H1 (cell line): ENCODE data around the gene ZFAND6. TPM values are rescaled to one million over a fixed set of nuclear protein-coding genes. Genes with fewer than 3 reads are reported as not detected.

Source experiments
- CTCF ChIA-PET: fragments of 300-600 bp; sonication (Branson Sonifier 250); formaldehyde crosslinking; loops from one replicate; lab custom pipeline; 2021; ENCODE audit not compliant: partially characterized antibody; lab: Charles Lee
- POLR2A ChIA-PET: fragments of 300-600 bp; sonication (Branson Sonifier 250); formaldehyde crosslinking; loops from one replicate; lab custom pipeline; 2021; ENCODE audit warnings: inconsistent platforms; ENCODE audit not compliant: partially characterized antibody; lab: Charles Lee
- DNase-seq, 2 experiments: peaks; one replicate each; pipeline versions ENCODE4 v3.0.0 to v3.0.0-alpha.2; 2010 to 2022; ENCODE audit warnings: low spot score in 2 of 2, low read depth in 1 of 2, mixed read lengths in 1 of 2
- FAIRE-seq: peaks from 2 replicates; lab custom pipeline; 2011; peaks lifted over from hg19 to GRCh38; lab: Jason Lieb, UNC
- H2AFZ ChIP-seq: 2 replicates; pipeline ENCODE4 v1.8.1; 2012; ENCODE audit warnings: low read length, inconsistent platforms
- H2AK5ac ChIP-seq: 2 replicates; pipeline ENCODE4 v1.6.1; 2013; ENCODE audit warnings: low read depth, low read length
- H2BK120ac ChIP-seq: replicated peaks from 2 replicates; pipeline ENCODE3; 2013; ENCODE audit warnings: low read depth, low read length, inconsistent platforms
- H2BK12ac ChIP-seq: 2 replicates; pipeline ENCODE4 v1.6.1; 2013; ENCODE audit warnings: low read depth, low read length
- H2BK15ac ChIP-seq: 2 replicates; pipeline ENCODE4 v1.6.1; 2013; ENCODE audit warnings: low read length
- H2BK20ac ChIP-seq: 2 replicates; pipeline ENCODE4 v1.6.1; 2013; ENCODE audit warnings: low read length
- H2BK5ac ChIP-seq: 2 replicates; pipeline ENCODE4 v1.6.1; 2013; ENCODE audit warnings: low read depth, low read length
- H3K14ac ChIP-seq: 2 replicates; pipeline ENCODE4 v1.6.1; 2013; ENCODE audit warnings: inconsistent platforms; ENCODE audit not compliant: insufficient read length
- H3K18ac ChIP-seq: 2 replicates; pipeline ENCODE4 v1.6.1; 2013; ENCODE audit warnings: low read length; ENCODE audit errors: extremely low read depth
- H3K23ac ChIP-seq: 2 replicates; pipeline ENCODE4 v1.6.1; 2013; ENCODE audit warnings: inconsistent platforms; ENCODE audit not compliant: insufficient read length
- H3K23me2 ChIP-seq: 2 replicates; pipeline ENCODE4 v1.6.1; 2013; ENCODE audit warnings: low read depth, low read length
- H3K27ac ChIP-seq: 2 replicates; pipeline ENCODE4 v1.6.1; 2011; ENCODE audit warnings: low read depth, low read length, inconsistent platforms
- H3K27me3 ChIP-seq, 4 experiments: replicated peaks in 1 of 4; 1 replicate in 1 of 4; 2 replicates in 3 of 4; pipeline versions ENCODE4 v1.6.1 to v1.8.1; 2011 to 2013; ENCODE audit warnings: low read length in 3 of 4, mild to moderate bottlenecking in 3 of 4, inconsistent platforms in 2 of 4, mixed read lengths in 2 of 4, moderate library complexity in 1 of 4; ENCODE audit not compliant: control insufficient read depth in 3 of 4, insufficient read depth in 3 of 4; ENCODE audit errors: extremely low read depth in 1 of 4
- H3K36me3 ChIP-seq, 4 experiments: 2 replicates each; pipeline versions ENCODE4 v1.6.1 to v1.8.1; 2011 to 2013; ENCODE audit warnings: mild to moderate bottlenecking in 4 of 4, low read length in 3 of 4, moderate library complexity in 2 of 4, control low read depth in 1 of 4, inconsistent platforms in 1 of 4; ENCODE audit not compliant: insufficient read depth in 4 of 4, control insufficient read depth in 2 of 4
- H3K4ac ChIP-seq: replicated peaks from 2 replicates; pipeline ENCODE3; 2013; ENCODE audit warnings: low read length, low read depth, mixed read lengths, inconsistent platforms; ENCODE audit not compliant: insufficient read length
- H3K4me1 ChIP-seq, 4 experiments: replicated peaks in 1 of 4; 1 replicate in 1 of 4; 2 replicates in 3 of 4; pipeline versions ENCODE4 v1.6.1 to v1.8.1; 2011 to 2013; ENCODE audit warnings: low read length in 3 of 4, inconsistent platforms in 2 of 4, mixed read lengths in 1 of 4; ENCODE audit not compliant: insufficient read depth in 4 of 4, control insufficient read depth in 3 of 4
- H3K4me2 ChIP-seq, 2 experiments: 2 replicates each; pipeline versions ENCODE4 v1.6.1 to v1.8.1; 2011 to 2013; ENCODE audit warnings: low read depth in 2 of 2, low read length in 2 of 2, control low read depth in 1 of 2, inconsistent platforms in 1 of 2, mild to moderate bottlenecking in 1 of 2; ENCODE audit not compliant: insufficient read depth in 1 of 2
- H3K4me3 ChIP-seq, 4 experiments: fragments of 200-600, 300-600 bp in 1 of 4; sonication (generic), shearing (Covaris generic), sonication (Bioruptor Twin) in 1 of 4; 2 replicates each; pipeline versions ENCODE4 v1.5.1 to v1.8.1; 2011 to 2016; ENCODE audit warnings: low read length in 4 of 4, low read depth in 3 of 4, control low read depth in 2 of 4, inconsistent platforms in 2 of 4, mild to moderate bottlenecking in 2 of 4, mixed read lengths in 1 of 4, moderate library complexity in 1 of 4; ENCODE audit not compliant: insufficient read depth in 2 of 4; ENCODE audit errors: extremely low read depth in 1 of 4
- H3K56ac ChIP-seq: replicated peaks from 2 replicates; pipeline ENCODE3; 2013; ENCODE audit warnings: low read depth, mild to moderate bottlenecking, mixed read lengths, low read length, inconsistent platforms; ENCODE audit not compliant: insufficient read length
- H3K79me1 ChIP-seq: 2 replicates; pipeline ENCODE4 v1.6.1; 2013; ENCODE audit warnings: low read depth, low read length, control low read depth
- H3K79me2 ChIP-seq, 2 experiments: 2 replicates each; pipeline versions ENCODE4 v1.6.1 to v1.8.1; 2012 to 2013; ENCODE audit warnings: low read length in 2 of 2, mild to moderate bottlenecking in 2 of 2, inconsistent platforms in 1 of 2; ENCODE audit not compliant: insufficient read depth in 2 of 2, control insufficient read depth in 1 of 2
- H3K9ac ChIP-seq, 4 experiments: replicated peaks in 1 of 4; 1 replicate in 1 of 4; 2 replicates in 3 of 4; pipeline versions ENCODE4 v1.6.1 to v1.8.1; 2011 to 2013; ENCODE audit warnings: low read depth in 3 of 4, low read length in 3 of 4, control low read depth in 2 of 4, mild to moderate bottlenecking in 2 of 4, moderate library complexity in 2 of 4, inconsistent platforms in 1 of 4; ENCODE audit errors: extremely low read depth in 1 of 4
- H3K9me3 ChIP-seq, 2 experiments: 2 replicates each; pipeline versions ENCODE4 v1.6.1 to v1.8.1; 2012 to 2013; ENCODE audit warnings: mild to moderate bottlenecking in 2 of 2, moderate library complexity in 2 of 2, control low read depth in 1 of 2, inconsistent platforms in 1 of 2, low read depth in 1 of 2, low read length in 1 of 2, mixed read lengths in 1 of 2; ENCODE audit not compliant: insufficient read depth in 2 of 2
- H4K20me1 ChIP-seq, 2 experiments: replicated peaks in 1 of 2; 2 replicates each; pipeline versions ENCODE3 to v1.8.1; 2011 to 2013; ENCODE audit warnings: inconsistent platforms in 2 of 2, low read length in 2 of 2, mild to moderate bottlenecking in 1 of 2; ENCODE audit not compliant: insufficient read depth in 2 of 2, control insufficient read depth in 1 of 2
- H4K5ac ChIP-seq: 2 replicates; pipeline ENCODE4 v1.6.1; 2013; ENCODE audit warnings: low read length, low read depth, mixed read lengths, inconsistent platforms; ENCODE audit not compliant: insufficient read length
- H4K8ac ChIP-seq: 2 replicates; pipeline ENCODE4 v1.8.0; 2013; ENCODE audit warnings: mild to moderate bottlenecking, moderate library complexity, low read length, inconsistent platforms; ENCODE audit not compliant: insufficient read depth; ENCODE audit errors: extremely low read depth
- H4K91ac ChIP-seq: replicated peaks from 2 replicates; pipeline ENCODE3; 2013; ENCODE audit warnings: low read length, mixed read lengths, inconsistent platforms; ENCODE audit not compliant: insufficient read length
- CBX5 ChIP-seq: fragments of 300-800, 300-1000 bp; sonication (generic); IDR thresholded peaks from 2 replicates; pipeline ENCODE4 v1.7.1; 2016; ENCODE audit warnings: antibody characterized with exemption, low read length, low read depth
- CHD1 ChIP-seq: IDR thresholded peaks from 2 replicates; pipeline ENCODE4 v1.6.1; 2012; ENCODE audit warnings: low read depth, low read length, improper control_type of control experiment
- CREB1 ChIP-seq: IDR thresholded peaks from 2 replicates; pipeline ENCODE4 v1.6.1; 2012; ENCODE audit warnings: inconsistent platforms
- EP300 ChIP-seq, 2 experiments: IDR thresholded peaks; 1 replicate in 1 of 2; 2 replicates in 1 of 2; pipeline ENCODE4 v1.6.1; 2011 to 2012; ENCODE audit warnings: low read depth in 2 of 2, low read length in 2 of 2, mild to moderate bottlenecking in 2 of 2, borderline replicate concordance in 1 of 2, inconsistent platforms in 1 of 2, moderate library complexity in 1 of 2
- FOSL1 ChIP-seq: IDR thresholded peaks from 2 replicates; pipeline ENCODE4 v1.6.1; 2011; ENCODE audit warnings: mild to moderate bottlenecking, low read depth, low read length, moderate library complexity; ENCODE audit not compliant: insufficient read depth
- HDAC2 ChIP-seq, 2 experiments: fragments of 300-600 bp in 1 of 2; sonication (generic) in 1 of 2; IDR thresholded peaks; 2 replicates each; pipeline ENCODE4 v1.6.1; 2011 to 2012; ENCODE audit warnings: low read depth in 2 of 2, low read length in 2 of 2, mild to moderate bottlenecking in 2 of 2, moderate library complexity in 2 of 2, borderline replicate concordance in 1 of 2, inconsistent platforms in 1 of 2
- RAD21 ChIP-seq, 2 experiments: IDR thresholded peaks in 1 of 2; conservative IDR thresholded peaks in 1 of 2; 2 replicates each; pipeline ENCODE4 v1.6.1; 2011; ENCODE audit warnings: low read depth in 2 of 2, low read length in 2 of 2, improper control_type of control experiment in 1 of 2, inconsistent platforms in 1 of 2, mild to moderate bottlenecking in 1 of 2, moderate library complexity in 1 of 2
- SAP30 ChIP-seq: fragments of 300-600 bp; sonication (generic); IDR thresholded peaks from 2 replicates; pipeline ENCODE4 v1.7.1; 2012; ENCODE audit warnings: low read length, moderate library complexity, mild to moderate bottlenecking, inconsistent platforms; ENCODE audit not compliant: insufficient read depth, insufficient replicate concordance
- SP2 ChIP-seq: IDR thresholded peaks from 2 replicates; pipeline ENCODE4 v1.6.1; 2012; ENCODE audit warnings: mild to moderate bottlenecking, low read length, inconsistent platforms
- SRF ChIP-seq: IDR thresholded peaks from 2 replicates; pipeline ENCODE4 v1.6.1; 2011; ENCODE audit warnings: mild to moderate bottlenecking, low read depth, low read length, moderate library complexity
- TAF1 ChIP-seq: IDR thresholded peaks from 2 replicates; pipeline ENCODE4 v1.6.1; 2011; ENCODE audit warnings: mild to moderate bottlenecking, low read depth, low read length
- WGBS, 2 experiments: shearing (Covaris generic) in 1 of 2; methylation state at CpG; one replicate each; pipeline versions ENCODE4 v1.1.6 to v1.1.7; 2013 to 2015; ENCODE audit warnings: low lambda C conversion rate in 2 of 2, mixed read lengths in 2 of 2, inconsistent platforms in 1 of 2, low coverage in 1 of 2, missing lambda C conversion rate in 1 of 2; ENCODE audit not compliant: insufficient replicate concordance in 2 of 2, insufficient coverage in 1 of 2, insufficient read length in 1 of 2; ENCODE audit errors: extremely low coverage in 1 of 2, missing lambda C conversion rate in 1 of 2; 5-methylcytosine and 5-hydroxymethylcytosine counted together
- polyA plus RNA-seq, 7 experiments: library from polyadenylated mRNA; depleted of rRNA in 3 of 7; stranded (reverse) in 5 of 7; unstranded in 2 of 7; fragments of >200 nt in 5 of 7; fragments of 200-250 nt in 2 of 7; gene quantifications; 1 replicate in 5 of 7; 2 replicates in 1 of 7; 4 replicates in 1 of 7; pipeline versions ENCODE4 v1.2.1 to v1.2.3, GENCODE V29; 2011 to 2013; ENCODE audit warnings: missing spikeins in 2 of 7, mixed read lengths in 2 of 7
- total RNA-seq: library from RNA; stranded (reverse); fragmentation: NEBNext Ultra II Directional; extraction: Animal tissue kit (Norgen Biotek cat#: 25700); gene quantifications from 2 replicates; pipeline ENCODE4 v1.2.1, GENCODE V29; 2021

ZFAND6 gene
- total and polyA plus RNA-seq, 2 of the 8 experiments (the other 6 are each of a cell fraction or from before 2014, with no cell fraction given) = 136 to 237 TPM

DNA sequence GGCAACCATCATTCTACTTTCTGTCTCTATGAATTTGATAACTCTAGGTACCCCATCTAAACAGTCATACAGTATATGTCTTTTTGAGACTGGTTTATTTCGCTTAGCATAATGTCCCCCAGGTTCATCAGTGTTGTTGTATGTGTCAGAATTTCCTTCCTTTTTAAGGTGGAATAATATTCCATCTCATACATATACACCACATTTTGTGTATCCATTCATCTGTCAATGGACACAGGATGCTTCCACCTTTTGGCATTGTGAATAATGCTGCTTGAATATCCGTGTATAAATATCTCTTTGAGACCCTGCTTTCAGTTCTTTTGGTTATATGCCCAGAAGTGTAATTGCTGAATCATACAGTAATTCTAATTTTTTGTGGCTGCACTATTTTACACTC is 10.4 kb upstream of the ZFAND6 start:
- Histone ChIP-seq H4K5ac (no peak overlapping the region), H3K36me3 (no peaks in the 10 kb centered on the region), H3K9me3 (no peaks in the 10 kb centered on the region), H4K20me1 (no peaks in the 10 kb centered on the region), H3K4ac (no peak overlapping the region), H3K18ac (no peak overlapping the region), H3K27me3 (no peaks in the 10 kb centered on the region), H3K27ac (no peak overlapping the region), H3K56ac (no peak overlapping the region), H3K79me2 (no peaks in the 10 kb centered on the region), H2BK15ac (no peak overlapping the region), H3K79me1 (no peaks in the 10 kb centered on the region), H3K4me3 (no peak overlapping the region), H3K14ac (no peak overlapping the region), H3K4me1 (no peaks in the 10 kb centered on the region), H3K23ac (no peak overlapping the region), H2AK5ac (no peak overlapping the region), H4K8ac (no peak overlapping the region), H3K23me2 (no peaks in the 10 kb centered on the region), H3K9ac (no peak overlapping the region), H4K91ac (no peak overlapping the region), H2BK120ac (no peak overlapping the region), H2BK20ac (no peak overlapping the region), H2AFZ (no peak overlapping the region), H2BK5ac (no peak overlapping the region), H3K4me2 (no peak overlapping the region), H2BK12ac (no peak overlapping the region)
- DNase-seq (no peak), FAIRE-seq (no peak)
- 83% methylated on average over 2 of the region's 2 CpGs; no CpG with 5 or more reads in 1 of the 2 experiments for WGBS, 2 experiments
- ChIA-PET POLR2A (interaction anchor here (0.6 to 1.5 kb wide), 2 partner anchors 10 to 143 kb away, joined by 3 to 6 read pairs; partner anchors contain the start of gene ZFAND6), CTCF (interaction anchor here (0.6 to 0.7 kb wide), 2 partner anchors 42 to 124 kb away, joined by 3 read pairs; no protein-coding TSS in a partner anchor)
- TF ChIP-seq FOSL1 (no peak), RAD21 (IDR thresholded peaks at IDR 0.05 in 1 of 2, conservative IDR thresholded peaks at IDR 0.05 in 1 of 2; ENCODE audit: low read depth in 2 of 2, low read length in 2 of 2) (no peak), EP300 (IDR thresholded peaks at IDR 0.05; ENCODE audit: borderline replicate concordance in 1 of 2, low read depth in 2 of 2, low read length in 2 of 2) (no peak), SAP30 (no peak), CBX5 (no peak), CHD1 (no peak), HDAC2 (IDR thresholded peaks at IDR 0.05; ENCODE audit: borderline replicate concordance in 1 of 2, low read depth in 2 of 2, low read length in 2 of 2) (no peak), SRF (no peak), SP2 (no peak), TAF1 (no peak), CREB1 (no peak)
